Measurements from ENCODE around the gene BBS10. TPM values are rescaled to one million over a fixed set of nuclear protein-coding genes. Genes with fewer than 3 reads are reported as not detected.

The BBS10 gene
- total and polyA plus RNA-seq, 7 donors: 1.2 to 15.0 (median 6.1) TPM

DNA sequence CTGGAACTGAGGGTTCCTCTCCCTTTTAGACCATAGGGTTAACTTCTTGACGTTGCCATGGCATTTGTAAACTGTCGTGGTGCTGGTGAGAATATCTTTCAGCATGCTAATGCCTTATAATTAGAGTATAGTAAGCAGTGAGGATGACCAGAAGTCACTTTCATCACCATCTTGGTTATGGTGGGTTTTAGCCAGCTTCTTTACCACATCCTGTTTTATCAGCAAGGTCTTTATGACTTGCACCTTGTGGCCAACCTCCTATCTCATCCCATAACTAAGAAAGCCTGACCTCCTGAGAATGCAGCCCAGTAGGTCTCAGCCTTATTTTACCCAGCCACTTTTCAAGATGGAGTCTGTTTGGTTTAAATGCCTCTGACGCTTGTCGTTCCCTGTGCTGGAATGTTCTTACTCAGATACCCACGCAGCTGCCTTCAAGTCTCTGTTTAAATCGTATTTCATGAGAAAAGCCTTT is 44.2 kb downstream of the BBS10 start:
- Histone ChIP-seq H3K27ac (no peak overlapping the region), H3K27me3 (no peaks in the 10 kb centered on the region), H3K4me1 (no peaks in the 10 kb centered on the region), H3K9me3 (no peaks in the 10 kb centered on the region), H3K36me3 (no peaks in the 10 kb centered on the region), H3K4me3 (no peak overlapping the region)
- intact Hi-C loops (cut with DNase I): no loop called here
- WGBS, 2 donors: 85 to 89% methylated on average over 6 of the region's 6 CpGs
- no peak for DNase-seq
- TF ChIP-seq EP300 (IDR thresholded peaks at IDR 0.05): no peak
- TF ChIP-seq POLR2A (IDR thresholded peaks at IDR 0.05): no peak
- TF ChIP-seq, protein P1, sequence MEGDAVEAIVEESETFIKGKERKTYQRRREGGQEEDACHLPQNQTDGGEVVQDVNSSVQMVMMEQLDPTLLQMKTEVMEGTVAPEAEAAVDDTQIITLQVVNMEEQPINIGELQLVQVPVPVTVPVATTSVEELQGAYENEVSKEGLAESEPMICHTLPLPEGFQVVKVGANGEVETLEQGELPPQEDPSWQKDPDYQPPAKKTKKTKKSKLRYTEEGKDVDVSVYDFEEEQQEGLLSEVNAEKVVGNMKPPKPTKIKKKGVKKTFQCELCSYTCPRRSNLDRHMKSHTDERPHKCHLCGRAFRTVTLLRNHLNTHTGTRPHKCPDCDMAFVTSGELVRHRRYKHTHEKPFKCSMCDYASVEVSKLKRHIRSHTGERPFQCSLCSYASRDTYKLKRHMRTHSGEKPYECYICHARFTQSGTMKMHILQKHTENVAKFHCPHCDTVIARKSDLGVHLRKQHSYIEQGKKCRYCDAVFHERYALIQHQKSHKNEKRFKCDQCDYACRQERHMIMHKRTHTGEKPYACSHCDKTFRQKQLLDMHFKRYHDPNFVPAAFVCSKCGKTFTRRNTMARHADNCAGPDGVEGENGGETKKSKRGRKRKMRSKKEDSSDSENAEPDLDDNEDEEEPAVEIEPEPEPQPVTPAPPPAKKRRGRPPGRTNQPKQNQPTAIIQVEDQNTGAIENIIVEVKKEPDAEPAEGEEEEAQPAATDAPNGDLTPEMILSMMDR (IDR thresholded peaks at IDR 0.05): no peak
- TF ChIP-seq POLR2AphosphoS5 (IDR thresholded peaks at IDR 0.05): no peak

DNA sequence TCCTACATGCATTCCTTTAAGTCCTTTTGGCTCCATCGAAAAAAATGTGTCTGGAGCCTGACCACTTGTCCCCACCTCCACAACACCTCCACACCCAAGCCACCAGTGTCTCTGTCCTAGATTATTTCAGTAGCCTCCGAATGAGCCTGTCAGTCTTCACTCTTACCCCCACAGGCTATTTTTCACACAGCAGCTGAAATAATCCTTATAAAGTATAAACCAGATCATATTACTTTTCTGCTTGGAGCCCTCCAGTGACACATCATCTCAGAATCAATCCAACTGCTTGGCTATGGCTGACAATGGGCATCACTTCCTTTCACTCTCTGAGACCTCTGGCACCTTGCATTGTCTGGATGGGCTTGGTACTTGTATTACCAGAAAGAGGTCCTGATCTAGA is 44.9 kb downstream of the BBS10 start:
- WGBS, 2 donors: 89 to 91% methylated on average over 2 of the region's 2 CpGs
- Histone ChIP-seq H3K9me3 (no peaks in the 10 kb centered on the region), H3K4me3 (no peak overlapping the region), H3K27me3 (no peaks in the 10 kb centered on the region), H3K4me1 (no peaks in the 10 kb centered on the region), H3K36me3 (no peaks in the 10 kb centered on the region), H3K27ac (no peak overlapping the region)
- DNase-seq: no peak
- intact Hi-C loops (cut with DNase I): no loop called here
- TF ChIP-seq EP300 (IDR thresholded peaks at IDR 0.05) (no peak), POLR2AphosphoS5 (IDR thresholded peaks at IDR 0.05) (no peak), POLR2A (IDR thresholded peaks at IDR 0.05) (no peak)
- TF ChIP-seq, protein P1 (IDR thresholded peaks at IDR 0.05): no peak

DNA sequence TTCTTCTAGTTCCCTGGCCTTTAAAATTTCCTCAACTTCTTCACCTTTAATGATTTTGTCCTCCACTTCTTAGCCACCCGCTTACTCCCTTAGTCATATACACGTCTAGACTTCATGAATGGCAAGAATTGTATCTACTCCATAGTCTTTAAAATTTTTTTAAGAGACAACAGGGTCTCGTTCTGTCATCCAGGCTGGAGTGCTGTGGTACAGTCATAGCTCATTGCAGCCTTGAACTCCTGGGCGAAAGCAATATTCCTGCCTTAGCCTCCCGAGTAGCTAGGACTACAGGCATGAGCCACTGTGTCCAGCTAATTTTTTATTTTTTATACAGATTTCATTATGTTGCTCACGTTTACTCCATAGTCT is 47.9 kb downstream of the BBS10 start:
- Histone ChIP-seq H3K36me3 (no peaks in the 10 kb centered on the region), H3K4me3 (no peak overlapping the region), H3K4me1 (no peaks in the 10 kb centered on the region), H3K9me3 (no peaks in the 10 kb centered on the region), H3K27me3 (no peaks in the 10 kb centered on the region), H3K27ac (no peak overlapping the region)
- TF ChIP-seq POLR2AphosphoS5 (IDR thresholded peaks at IDR 0.05) (no peak), EP300 (IDR thresholded peaks at IDR 0.05) (no peak), POLR2A (IDR thresholded peaks at IDR 0.05) (no peak)
- TF ChIP-seq, protein P1 (IDR thresholded peaks at IDR 0.05): no peak
- WGBS, 2 donors: 72 to 83% methylated on average over 6 of the region's 6 CpGs
- no peak for DNase-seq
- intact Hi-C loops (cut with DNase I): no loop called here

DNA sequence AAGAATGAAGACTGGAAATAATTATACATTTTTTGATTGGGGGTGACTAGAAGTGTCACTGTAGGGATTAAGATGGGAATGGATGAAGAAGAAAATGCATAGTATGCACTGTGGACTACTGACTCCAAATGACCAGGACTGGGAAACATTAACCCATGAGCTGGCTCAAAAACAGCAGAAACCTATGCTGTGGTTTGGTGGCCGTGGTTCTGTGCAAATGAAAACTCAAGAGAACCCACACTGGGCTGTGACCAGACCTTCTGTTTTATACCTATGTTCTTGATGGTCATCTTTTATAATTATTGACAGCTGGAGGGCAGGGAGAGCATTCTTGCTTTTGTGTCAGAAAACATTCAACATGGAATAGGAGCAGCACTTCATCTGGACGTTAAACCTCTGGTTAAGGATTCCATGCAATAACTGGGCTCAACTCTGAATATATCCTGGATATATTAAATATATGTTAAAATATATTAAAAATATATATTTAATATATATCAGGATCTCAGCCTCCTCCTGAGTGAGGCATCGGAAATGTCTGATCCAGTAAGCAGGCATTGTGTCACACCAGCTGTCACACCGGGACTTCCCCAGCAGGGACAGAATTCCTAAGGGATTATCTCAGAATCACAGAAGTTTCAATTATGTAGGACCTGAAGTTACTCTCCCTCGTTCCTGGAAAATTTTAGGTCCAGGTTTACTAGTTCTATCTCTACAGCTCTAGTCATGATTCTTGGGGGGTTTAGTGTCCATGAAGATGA is 48.5 kb downstream of the BBS10 start:
- TF ChIP-seq EP300 (IDR thresholded peaks at IDR 0.05) (no peak), POLR2A (IDR thresholded peaks at IDR 0.05) (no peak), POLR2AphosphoS5 (IDR thresholded peaks at IDR 0.05) (no peak)
- TF ChIP-seq, protein P1 (IDR thresholded peaks at IDR 0.05): no peak
- DNase-seq: no peak
- no peaks in the 10 kb centered on the region for H3K27me3 ChIP-seq
- no peaks in the 10 kb centered on the region for H3K9me3 ChIP-seq
- no peak overlapping the region for H3K4me3 ChIP-seq
- no peak overlapping the region for H3K27ac ChIP-seq
- no peaks in the 10 kb centered on the region for H3K36me3 ChIP-seq
- intact Hi-C loops (cut with DNase I): no loop called here
- WGBS, 2 donors: 36 to 64% methylated on average over 5 of the region's 5 CpGs
- no peaks in the 10 kb centered on the region for H3K4me1 ChIP-seq

Small RNA genes lying within 50 kb of the gene (small RNA-seq; reads per million reads assigned to genes)
- gene RN7SKP172: 0 reads per million in 3 donors

Other genes with a start within 250 kb of the BBS10 start
- gene OSBPL8, start 211.4 kb upstream of the BBS10 start, total RNA-seq: 10 to 100 TPM; 44.8 to 64.3 (median 52.3) TPM
- gene OSBPL8, start 211.4 kb upstream of the BBS10 start, polyA plus RNA-seq: 10 to 100 TPM in 2 of 3 donors, 1 to 10 TPM in 1; 7.6 to 11.1 (median 10.8) TPM